Limb (tissue), 2 donors: ENCODE results near the gene FXN.
"Not testable (repeated sequence)": the region's sequence is repeated elsewhere in the genome, so short reads cannot be mapped to it uniquely, and the experiment has no call there.

Experiments used
- DNase-seq, 2 donors: peaks; one replicate each; pipeline ENCODE4 v3.0.0-alpha.2; 2016; ENCODE audit errors: extremely low spot score in 2 of 2

FXN gene

GRCh38 chr9:69097923-69098593 is 62.5 kb downstream of the FXN start:
- no peak for DNase-seq

DNA sequence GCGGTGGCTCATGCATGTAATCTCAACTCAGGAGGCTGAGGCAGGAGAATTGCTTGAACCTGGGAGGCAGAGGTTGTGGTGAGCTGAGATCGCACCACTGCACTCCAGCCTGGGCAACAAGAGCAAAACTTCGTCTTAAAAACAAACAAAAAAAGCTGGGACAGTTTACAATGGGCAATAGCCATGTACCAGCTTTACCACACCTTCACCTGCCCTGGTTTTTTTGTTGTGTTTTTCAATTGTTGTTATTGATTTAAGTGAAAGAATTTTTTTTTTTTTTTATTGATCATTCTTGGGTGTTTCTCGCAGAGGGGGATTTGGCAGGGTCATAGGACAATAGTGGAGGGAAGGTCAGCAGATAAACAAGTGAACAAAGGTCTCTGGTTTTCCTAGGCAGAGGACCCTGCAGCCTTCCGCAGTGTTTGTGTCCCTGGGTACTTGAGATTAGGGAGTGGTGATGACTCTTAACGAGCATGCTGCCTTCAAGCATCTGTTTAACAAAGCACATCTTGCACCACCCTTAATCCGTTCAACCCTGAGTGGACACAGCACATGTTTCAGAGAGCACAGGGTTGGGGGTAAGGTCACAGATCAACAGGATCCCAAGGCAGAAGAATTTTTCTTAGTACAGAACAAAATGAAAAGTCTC is 67.9 kb downstream of the FXN start:
- not testable (repeated sequence) for DNase-seq

DNA sequence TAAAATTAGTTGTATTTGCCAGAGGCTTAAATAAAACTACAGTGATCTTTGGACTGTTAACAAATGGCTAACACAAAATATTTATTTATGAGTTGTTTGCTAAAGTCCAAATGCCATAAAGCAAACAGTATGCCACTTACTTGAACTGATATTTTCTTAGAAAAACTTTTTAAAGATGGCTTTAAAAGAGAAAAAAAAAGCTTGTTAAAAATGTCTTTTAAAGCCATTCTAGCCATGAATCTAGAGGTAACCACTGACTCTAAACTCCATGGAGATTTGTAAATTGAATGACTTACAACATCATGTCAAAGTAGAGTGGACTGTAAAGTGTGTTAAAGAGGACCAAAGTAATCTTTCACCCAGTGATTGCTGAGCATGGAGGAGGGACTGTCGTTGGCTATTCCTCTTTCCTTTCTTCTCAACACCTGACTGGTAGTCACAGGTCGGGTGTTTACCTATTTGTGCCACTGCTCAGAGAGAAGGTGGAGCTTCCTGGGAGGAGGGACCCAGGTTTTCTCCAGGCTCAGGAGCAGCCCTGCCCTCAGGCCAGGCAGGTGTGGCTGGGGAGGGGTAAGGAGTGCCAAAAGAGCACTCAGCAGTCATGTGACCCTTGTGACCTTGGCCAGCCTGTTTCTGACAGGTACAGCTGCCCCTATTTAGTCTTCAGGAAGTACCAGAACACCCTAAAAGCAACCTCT is 69.4 kb downstream of the FXN start:
- DNase-seq = no peak

- no peak for DNase-seq
These were observed 72.2 kb downstream of the FXN start for GRCh38 chr9:69107771-69108170.

DNA sequence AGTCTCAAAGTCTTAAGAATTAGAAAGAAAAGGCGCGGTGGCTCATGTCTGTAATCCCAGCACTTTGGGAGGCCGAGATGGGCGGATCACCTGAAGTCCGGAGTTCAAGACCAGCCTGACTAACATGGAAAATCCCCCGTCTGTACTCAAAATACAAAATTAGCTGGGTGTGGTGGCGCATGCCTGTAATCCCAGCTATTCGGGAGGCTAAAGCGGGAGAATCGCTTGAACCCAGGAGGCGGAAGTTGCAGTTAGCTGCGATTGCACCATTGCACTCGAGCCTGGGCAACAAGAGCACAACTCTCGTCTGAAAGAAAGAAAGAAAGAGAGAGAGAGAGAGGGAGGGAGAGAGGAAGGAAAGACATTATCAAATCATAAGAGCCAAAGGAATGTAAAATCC is 73.2 kb downstream of the FXN start:
- DNase-seq = not testable (repeated sequence)

GRCh38 chr9:69109152-69109551 is 73.6 kb downstream of the FXN start:
- no peak for DNase-seq

DNA sequence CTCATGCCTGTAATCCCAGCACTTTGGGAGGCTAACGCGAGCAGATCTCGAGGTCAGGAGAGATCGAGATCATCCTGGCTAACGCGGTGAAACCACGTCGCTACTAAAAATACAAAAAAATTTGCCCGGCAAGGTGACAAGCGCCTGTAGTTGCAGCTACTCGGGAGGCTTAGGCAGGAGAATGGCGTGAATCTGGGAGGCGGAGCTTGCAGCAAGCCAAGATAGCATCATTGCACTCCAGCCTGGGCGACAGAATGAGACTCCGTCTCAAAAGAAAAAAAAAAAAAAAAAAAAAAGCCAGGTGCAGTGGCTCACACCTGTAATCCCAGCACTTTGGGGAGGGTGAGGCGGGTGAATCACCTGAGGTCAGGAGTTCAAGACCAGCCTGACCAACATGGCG is 77.1 kb downstream of the FXN start:
- DNase-seq = not testable (repeated sequence)

GRCh38 chr9:69115621-69116020 is 80.1 kb downstream of the FXN start:
- no peak for DNase-seq

DNA sequence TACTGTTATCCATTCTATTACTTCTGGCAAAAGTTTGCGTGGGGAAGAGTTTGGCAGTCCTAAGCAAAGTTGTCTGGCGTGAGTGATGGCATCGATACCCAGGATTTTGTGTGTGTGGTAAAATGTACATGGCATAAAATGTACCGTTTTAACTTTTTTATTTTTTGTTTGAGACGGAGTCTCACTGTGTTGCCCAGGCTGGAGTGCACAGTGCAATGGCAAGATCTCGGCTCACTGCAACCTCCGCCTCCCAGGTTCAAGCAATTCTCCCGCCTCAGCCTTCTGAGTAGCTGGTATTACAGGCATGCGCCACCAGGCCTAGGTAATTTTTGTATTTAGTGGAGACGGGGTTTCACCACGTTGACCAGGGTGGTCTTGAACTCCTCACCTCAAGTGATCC is 83.1 kb downstream of the FXN start:
- DNase-seq = no peak

DNA sequence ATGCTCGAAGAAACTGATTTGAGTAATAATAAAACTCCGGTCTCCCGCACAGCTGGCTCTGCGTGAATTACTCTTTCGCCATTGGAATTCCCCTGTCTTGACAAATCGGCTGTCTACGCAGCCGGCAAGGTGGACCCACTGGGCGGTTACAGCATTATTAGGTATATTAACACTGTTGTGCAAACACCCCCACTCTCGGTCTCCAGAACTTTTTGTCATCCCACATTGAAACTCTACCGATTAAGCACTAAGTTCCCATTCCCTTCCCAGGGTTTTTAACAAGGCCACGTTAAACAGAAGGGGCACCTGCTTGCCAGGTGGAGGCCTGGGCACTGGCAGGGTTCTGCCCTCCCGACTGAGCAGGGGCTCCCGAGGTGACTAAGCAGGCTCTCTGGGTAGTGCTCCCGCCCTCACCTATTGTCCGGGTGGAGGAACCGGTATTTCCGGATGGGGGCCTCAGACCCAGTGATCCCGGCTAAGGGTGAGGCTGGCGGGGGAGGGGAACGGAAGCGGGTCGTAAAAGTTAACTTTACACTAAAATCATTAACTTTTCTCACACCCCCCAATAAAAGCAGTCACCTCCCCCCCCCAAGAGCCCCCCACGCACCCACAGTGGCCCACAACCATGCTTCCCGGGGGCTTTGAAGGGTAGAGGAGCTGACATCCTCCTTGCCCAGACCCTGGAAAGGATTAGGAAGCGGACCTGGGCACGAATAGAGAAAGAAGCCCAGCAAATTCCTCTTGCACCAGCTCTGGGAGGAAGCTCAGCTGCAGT is 85.0 kb downstream of the FXN start:
- DNase-seq = peak in 1 of 2 donors; percentile 50

- peak in 1 of 2 donors; percentile 68 for DNase-seq
These were observed 85.9 kb downstream of the FXN start for GRCh38 chr9:69121155-69122081.

DNA sequence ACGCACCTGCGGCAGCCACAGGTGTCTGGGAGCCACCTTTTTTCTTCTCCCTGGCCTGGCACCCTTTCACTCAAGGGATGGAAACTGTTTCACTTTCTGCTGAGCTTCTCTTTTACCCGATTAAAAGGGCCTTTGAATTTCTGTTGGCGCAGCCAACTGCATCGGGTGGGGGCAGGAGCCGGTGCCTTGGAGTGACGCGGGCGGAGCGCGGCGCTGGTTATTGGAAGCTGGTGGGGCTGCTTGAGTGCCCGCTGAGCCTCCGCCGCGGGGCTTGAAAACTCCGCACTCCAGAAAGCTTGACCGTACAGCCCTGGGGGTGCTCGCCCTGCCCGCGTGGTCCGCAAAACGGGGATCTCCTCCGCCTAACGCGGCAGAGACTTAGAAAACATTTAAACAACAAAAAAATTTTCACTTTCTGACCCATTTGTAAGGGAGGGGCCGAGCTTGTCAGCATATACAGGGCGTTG is 86.6 kb downstream of the FXN start:
- peak in 1 of 2 donors; percentile 65 for DNase-seq

DNA sequence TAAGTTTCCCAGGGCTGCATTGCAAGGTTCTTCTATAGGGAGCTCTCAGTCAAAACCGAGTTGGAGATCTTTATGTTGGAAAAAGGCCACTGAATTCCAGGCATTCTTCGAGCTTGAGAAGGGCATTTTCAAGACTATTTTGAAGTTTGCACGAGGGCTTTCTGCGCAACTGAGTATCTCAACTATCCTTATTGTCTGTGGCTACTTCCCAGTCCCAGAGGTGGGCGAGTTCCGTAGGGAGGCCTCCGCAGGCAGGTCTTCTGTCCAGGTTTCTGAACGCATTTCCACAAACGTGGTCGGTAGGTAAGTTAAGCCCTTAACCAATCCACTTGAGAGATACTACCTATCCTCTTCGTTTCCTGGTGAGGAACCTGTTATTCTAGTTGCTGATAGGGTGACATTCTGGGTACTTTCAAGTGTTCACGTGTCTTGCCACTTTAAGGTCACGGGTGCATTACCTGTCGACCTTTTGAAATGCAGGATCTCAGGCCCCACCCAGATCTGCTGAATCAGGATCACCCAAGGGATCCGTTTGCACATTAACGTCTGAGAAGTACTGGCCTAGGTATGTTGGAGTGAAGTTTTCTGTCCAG is 87.1 kb downstream of the FXN start:
- no peak for DNase-seq

- no peak for DNase-seq
These were observed 95.2 kb downstream of the FXN start for GRCh38 chr9:69130456-69131441.

DNA sequence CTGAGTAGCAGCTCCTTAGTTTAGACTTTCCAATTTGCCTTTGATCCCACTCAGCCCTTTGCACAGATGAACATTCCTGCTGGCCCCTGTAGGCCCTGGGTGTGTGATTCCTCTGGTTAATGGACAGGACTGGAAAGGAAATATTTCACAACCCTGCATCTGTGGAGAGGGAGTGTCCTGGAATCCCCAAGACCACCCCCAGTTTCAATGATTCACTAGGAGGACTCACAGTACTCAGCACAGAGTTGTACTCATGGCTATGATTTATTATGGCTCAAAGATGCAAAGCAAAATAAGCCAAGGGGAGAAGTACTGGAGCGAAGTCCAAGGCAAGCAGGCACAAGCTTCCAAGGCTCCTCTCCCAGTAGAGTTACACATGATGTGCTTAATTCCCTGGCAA is 96.1 kb downstream of the FXN start:
- DNase-seq = no peak

DNA sequence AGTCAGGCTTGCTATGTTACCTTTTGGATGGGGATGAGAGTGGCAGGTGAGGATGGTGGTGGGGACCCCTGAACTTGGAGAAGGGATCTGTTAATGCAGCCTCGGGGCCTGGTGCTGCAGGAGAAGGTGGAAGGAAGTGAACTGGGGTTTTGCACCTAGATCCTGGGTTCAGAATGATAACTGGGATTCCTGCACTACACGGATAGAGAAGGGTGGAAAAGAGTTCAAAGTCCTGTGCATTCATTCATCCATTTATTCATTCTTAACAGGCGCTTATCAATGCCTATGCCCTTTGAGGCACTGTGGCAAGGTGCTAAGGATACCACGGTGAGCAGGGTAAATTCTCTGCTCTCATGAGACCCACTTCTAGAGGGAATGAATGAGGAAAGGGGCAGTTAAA is 96.8 kb downstream of the FXN start:
- no peak for DNase-seq

DNA sequence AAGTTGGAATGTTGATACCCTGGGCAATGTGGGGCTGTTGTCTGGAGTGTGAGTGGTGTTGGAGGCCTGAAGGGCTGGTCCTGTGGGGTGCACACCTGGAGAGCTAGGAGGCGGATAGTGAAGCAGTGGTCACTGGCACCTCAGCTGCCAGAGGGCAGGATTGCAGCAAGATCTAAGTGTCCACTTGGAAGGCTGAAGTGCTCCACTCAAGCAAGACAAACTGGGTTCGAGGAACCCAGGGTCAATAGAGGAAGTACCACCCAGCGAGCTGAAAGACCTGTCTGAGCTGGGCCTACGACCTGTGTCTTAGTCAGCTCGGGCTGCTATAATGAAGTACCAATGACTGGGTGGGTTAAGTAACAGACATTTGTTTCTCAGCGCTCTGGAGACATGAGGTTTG is 98.9 kb downstream of the FXN start:
- DNase-seq = no peak

DNA sequence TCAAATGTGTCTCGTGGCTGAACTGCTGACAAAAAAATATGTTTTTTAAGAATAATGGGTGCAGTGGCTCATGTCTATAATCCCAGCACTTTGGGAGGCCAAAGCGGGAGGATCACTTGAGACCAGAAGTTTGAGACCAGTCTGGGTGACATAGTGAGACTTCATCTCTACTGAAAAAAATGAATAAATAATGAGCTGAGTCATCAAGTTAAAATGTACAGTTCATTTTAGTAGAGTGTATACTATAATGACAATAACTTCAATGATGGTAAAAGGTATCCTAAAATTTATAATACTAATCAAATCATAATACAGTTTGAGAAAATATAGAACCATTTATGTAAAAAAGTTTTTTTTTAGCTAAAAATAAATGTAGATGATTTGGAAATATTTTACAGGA is 100.6 kb downstream of the FXN start:
- DNase-seq = no peak

DNA sequence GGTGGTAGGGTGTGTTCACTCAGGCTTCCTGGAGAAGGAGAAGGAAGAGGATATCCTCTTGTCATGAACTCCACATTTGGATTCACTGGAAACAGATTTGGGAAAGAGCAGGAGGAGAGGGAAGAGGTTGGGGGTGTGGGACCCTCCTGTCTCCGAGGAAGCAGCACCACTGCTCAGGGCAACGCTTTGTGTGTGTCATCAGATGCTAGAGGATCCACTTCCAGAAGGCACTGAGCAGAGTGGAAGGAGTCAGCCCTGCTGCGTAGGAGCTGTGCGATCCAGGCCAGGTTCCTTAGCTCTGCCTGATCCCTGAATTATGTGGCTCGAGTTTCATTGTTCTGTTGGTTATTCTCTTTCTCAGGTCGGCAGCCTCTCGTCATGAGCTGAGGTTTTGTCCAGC is 101.2 kb downstream of the FXN start:
- no peak for DNase-seq
